Loucy (cell line): ENCODE measurements around the gene RYR2.

ENCODE experiments used
- H2AFZ ChIP-seq: fragments of 200-600 bp; sonication (generic); 2 replicates; pipeline ENCODE4 v1.6.0; 2016; ENCODE audit warnings: antibody characterized with exemption, mild to moderate bottlenecking, low read length, moderate library complexity
- H3F3A ChIP-seq: fragments of 200-600 bp; 2 replicates; pipeline ENCODE4 v1.6.0; 2016; ENCODE audit warnings: antibody characterized with exemption, low read depth, mild to moderate bottlenecking
- H3K27me3 ChIP-seq: fragments of 200-600 bp; sonication (generic); 2 replicates; pipeline ENCODE4 v1.6.1; 2014; ENCODE audit warnings: low read length, mild to moderate bottlenecking; ENCODE audit not compliant: insufficient read depth, poor library complexity, severe bottlenecking
- H3K36me3 ChIP-seq: fragments of 200-600 bp; sonication (generic); 2 replicates; pipeline ENCODE4 v1.6.1; 2016; ENCODE audit warnings: low read length; ENCODE audit not compliant: insufficient read depth
- H3K4me1 ChIP-seq: fragments of 200-600 bp; sonication (generic); 2 replicates; pipeline ENCODE4 v1.5.1; 2014; ENCODE audit warnings: low read length, mild to moderate bottlenecking; ENCODE audit not compliant: insufficient read depth, poor library complexity, severe bottlenecking
- H3K4me2 ChIP-seq: fragments of 200-600 bp; sonication (generic); 2 replicates; pipeline ENCODE4 v1.6.0; 2014; ENCODE audit warnings: antibody characterized with exemption, low read length, low read depth, mild to moderate bottlenecking; ENCODE audit not compliant: poor library complexity, severe bottlenecking
- H3K4me3 ChIP-seq: fragments of 200-600 bp; sonication (generic); 2 replicates; pipeline ENCODE4 v1.5.1; 2014; ENCODE audit warnings: low read length, mild to moderate bottlenecking, mixed read lengths; ENCODE audit not compliant: poor library complexity, severe bottlenecking
- H3K79me2 ChIP-seq: fragments of 200-600 bp; sonication (generic); 2 replicates; pipeline ENCODE4 v1.6.1; 2014; ENCODE audit warnings: low read length; ENCODE audit not compliant: insufficient read depth
- H3K9ac ChIP-seq: fragments of 200-600 bp; sonication (generic); 2 replicates; pipeline ENCODE4 v1.6.0; 2014; ENCODE audit warnings: mild to moderate bottlenecking, low read depth, low read length, moderate library complexity; ENCODE audit not compliant: poor library complexity, severe bottlenecking
- H3K9me2 ChIP-seq: fragments of 200-600 bp; sonication (generic); replicated peaks from 2 replicates; pipeline ENCODE4 v1.6.1; 2016; ENCODE audit warnings: low read depth, low read length, mixed read lengths
- H3K9me3 ChIP-seq: fragments of 200-600 bp; sonication (generic); 2 replicates; pipeline ENCODE4 v1.6.1; 2014; ENCODE audit warnings: mild to moderate bottlenecking, antibody characterized with exemption, low read length, low read depth; ENCODE audit not compliant: insufficient read depth
- H4K20me1 ChIP-seq: fragments of 200-600 bp; sonication (generic); 2 replicates; pipeline ENCODE4 v1.6.0; 2014; ENCODE audit warnings: antibody characterized with exemption, low read length, mild to moderate bottlenecking; ENCODE audit not compliant: insufficient read depth, poor library complexity, severe bottlenecking
- EZH2phosphoT487 ChIP-seq: fragments of 200-600 bp; IDR thresholded peaks from 2 replicates; pipeline ENCODE4 v1.6.1; 2018; ENCODE audit warnings: antibody characterized with exemption, mild to moderate bottlenecking, moderate library complexity, borderline replicate concordance
- TF ChIP-seq, protein P1 (sequence below): fragments of 200-600 bp; sonication (generic); conservative IDR thresholded peaks from 2 replicates; pipeline ENCODE4 v1.5.1; 2014; ENCODE audit warnings: mild to moderate bottlenecking, antibody characterized with exemption, low read length

Gene RYR2

DNA sequence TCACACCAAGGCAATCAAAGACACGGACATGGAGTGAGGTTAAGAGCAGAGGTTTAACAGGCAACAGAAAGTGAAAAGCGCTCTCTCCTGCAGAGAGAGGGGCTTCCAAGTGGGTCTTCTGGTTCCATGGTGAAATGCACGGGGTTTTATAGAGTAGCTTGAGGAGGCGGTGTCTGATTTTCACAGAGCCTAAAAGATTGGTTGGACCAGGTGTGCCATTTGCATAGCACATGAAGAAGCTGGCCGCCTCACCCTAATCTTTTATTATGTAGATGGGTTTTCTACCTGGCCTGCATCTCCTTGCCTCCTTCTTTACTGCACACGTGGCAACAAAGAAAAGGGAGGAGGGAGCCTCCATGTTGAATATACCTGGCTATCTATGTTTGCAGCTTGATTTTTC, 197.3 kb downstream of the RYR2 start:
- Histone ChIP-seq H3K27me3 (no peaks in the 10 kb centered on the region), H2AFZ (no peak overlapping the region), H3K36me3 (no peaks in the 10 kb centered on the region), H3K4me3 (no peak overlapping the region), H3K9me3 (no peaks in the 10 kb centered on the region), H3K9ac (no peak overlapping the region), H3K4me1 (no peaks in the 10 kb centered on the region), H3K9me2 (no peaks in the 10 kb centered on the region), H4K20me1 (no peaks in the 10 kb centered on the region), H3K4me2 (no peak overlapping the region), H3F3A (no peaks in the 10 kb centered on the region), H3K79me2 (no peaks in the 10 kb centered on the region)
- TF ChIP-seq, protein P1, sequence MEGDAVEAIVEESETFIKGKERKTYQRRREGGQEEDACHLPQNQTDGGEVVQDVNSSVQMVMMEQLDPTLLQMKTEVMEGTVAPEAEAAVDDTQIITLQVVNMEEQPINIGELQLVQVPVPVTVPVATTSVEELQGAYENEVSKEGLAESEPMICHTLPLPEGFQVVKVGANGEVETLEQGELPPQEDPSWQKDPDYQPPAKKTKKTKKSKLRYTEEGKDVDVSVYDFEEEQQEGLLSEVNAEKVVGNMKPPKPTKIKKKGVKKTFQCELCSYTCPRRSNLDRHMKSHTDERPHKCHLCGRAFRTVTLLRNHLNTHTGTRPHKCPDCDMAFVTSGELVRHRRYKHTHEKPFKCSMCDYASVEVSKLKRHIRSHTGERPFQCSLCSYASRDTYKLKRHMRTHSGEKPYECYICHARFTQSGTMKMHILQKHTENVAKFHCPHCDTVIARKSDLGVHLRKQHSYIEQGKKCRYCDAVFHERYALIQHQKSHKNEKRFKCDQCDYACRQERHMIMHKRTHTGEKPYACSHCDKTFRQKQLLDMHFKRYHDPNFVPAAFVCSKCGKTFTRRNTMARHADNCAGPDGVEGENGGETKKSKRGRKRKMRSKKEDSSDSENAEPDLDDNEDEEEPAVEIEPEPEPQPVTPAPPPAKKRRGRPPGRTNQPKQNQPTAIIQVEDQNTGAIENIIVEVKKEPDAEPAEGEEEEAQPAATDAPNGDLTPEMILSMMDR = no peak
- TF ChIP-seq EZH2phosphoT487 = no peak

DNA sequence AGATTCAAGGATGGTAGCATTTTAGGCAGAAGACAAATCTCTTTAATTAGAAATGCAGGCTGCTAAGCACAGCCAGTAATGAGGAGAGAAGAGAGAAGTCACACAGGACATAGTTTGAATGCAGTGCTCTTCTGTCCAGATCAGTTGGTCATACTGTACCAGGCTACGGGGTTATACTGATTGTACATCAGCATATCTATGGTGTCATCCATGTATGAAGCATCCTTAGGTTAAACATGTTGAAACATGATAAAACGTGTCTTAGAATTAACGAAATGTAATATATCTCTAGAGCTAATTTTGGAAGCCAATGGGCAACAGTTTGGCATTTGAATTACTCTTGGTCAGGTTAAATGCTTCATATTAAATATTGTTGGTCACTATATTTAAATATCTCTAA, 199.1 kb downstream of the RYR2 start:
- Histone ChIP-seq H3F3A (no peaks in the 10 kb centered on the region), H3K9me2 (no peaks in the 10 kb centered on the region), H3K9ac (no peak overlapping the region), H3K36me3 (no peaks in the 10 kb centered on the region), H2AFZ (no peak overlapping the region), H4K20me1 (no peaks in the 10 kb centered on the region), H3K4me2 (no peak overlapping the region), H3K4me3 (no peak overlapping the region), H3K9me3 (no peaks in the 10 kb centered on the region), H3K79me2 (no peaks in the 10 kb centered on the region), H3K27me3 (no peaks in the 10 kb centered on the region), H3K4me1 (no peaks in the 10 kb centered on the region)
- TF ChIP-seq EZH2phosphoT487 = no peak
- TF ChIP-seq, protein P1 = no peak

DNA sequence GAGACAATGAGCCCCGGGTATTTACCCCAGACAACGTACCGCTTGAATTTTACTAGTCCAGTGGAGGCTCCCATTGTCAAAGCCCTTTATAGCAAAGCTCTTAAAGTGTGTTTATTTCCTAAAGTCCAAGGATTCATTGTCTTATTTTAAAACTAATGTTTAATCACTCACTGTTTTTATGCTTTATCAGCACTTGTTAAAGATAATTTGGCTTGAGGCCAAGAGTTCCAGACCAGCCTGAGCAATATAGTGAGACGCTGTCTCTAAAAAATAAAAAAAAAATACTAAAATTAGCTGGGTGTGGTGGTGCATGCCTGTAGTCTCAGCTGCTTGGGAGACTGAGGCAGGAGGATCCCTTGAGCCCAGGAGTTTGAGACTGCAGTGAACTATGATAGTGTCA, 202.8 kb downstream of the RYR2 start:
- H3K79me2 ChIP-seq = no peaks in the 10 kb centered on the region

More for the DNA sequence above, 202.8 kb downstream of the RYR2 start:
- Histone ChIP-seq H3K27me3 (no peaks in the 10 kb centered on the region), H3K36me3 (no peaks in the 10 kb centered on the region), H3K9me2 (no peaks in the 10 kb centered on the region), H3K4me3 (no peak overlapping the region), H3K4me2 (no peak overlapping the region), H3F3A (no peaks in the 10 kb centered on the region), H3K9me3 (no peaks in the 10 kb centered on the region), H4K20me1 (no peaks in the 10 kb centered on the region), H3K4me1 (no peaks in the 10 kb centered on the region), H2AFZ (no peak overlapping the region), H3K9ac (no peak overlapping the region)
- no peak for TF ChIP-seq EZH2phosphoT487
- TF ChIP-seq, protein P1 = no peak
